Measurements from ENCODE around the gene TRHDE.
A peak's percentile ranks its signal among the peaks of the same experiment; 100 is the strongest.

TRHDE gene

GRCh38 chr12:72318341-72318740 is 46.2 kb downstream of the TRHDE start:
- FAIRE-seq: no peak
- DNase-seq (ENCODE audit: low spot score): no peak

GRCh38 chr12:72323881-72324280 is 51.7 kb downstream of the TRHDE start:
- FAIRE-seq (no peak), DNase-seq (ENCODE audit: low spot score) (no peak)

- no peak for DNase-seq (ENCODE audit: low spot score)
- FAIRE-seq: no peak
Measured at GRCh38 chr12:72330301-72330700, 58.1 kb downstream of the TRHDE start.

- no peak for DNase-seq (ENCODE audit: low spot score)
- FAIRE-seq: no peak
Measured at GRCh38 chr12:72330784-72331183, 58.6 kb downstream of the TRHDE start.

- DNase-seq (ENCODE audit: low spot score): no peak
- no peak for FAIRE-seq
Measured at GRCh38 chr12:72337382-72337781, 65.2 kb downstream of the TRHDE start.

GRCh38 chr12:72337946-72338345 is 65.8 kb downstream of the TRHDE start:
- DNase-seq (ENCODE audit: low spot score) (no peak), FAIRE-seq (no peak)

GRCh38 chr12:72338437-72338836 is 66.3 kb downstream of the TRHDE start:
- FAIRE-seq (no peak), DNase-seq (ENCODE audit: low spot score) (no peak)

- no peak for FAIRE-seq
- DNase-seq (ENCODE audit: low spot score): peak; percentile 33
Measured at GRCh38 chr12:72346363-72346944, 74.3 kb downstream of the TRHDE start.

GRCh38 chr12:72349491-72349890 is 77.3 kb downstream of the TRHDE start:
- no peak for FAIRE-seq
- DNase-seq (ENCODE audit: low spot score): no peak

GRCh38 chr12:72359416-72359815 is 87.2 kb downstream of the TRHDE start:
- DNase-seq (ENCODE audit: low spot score) (no peak), FAIRE-seq (no peak)

GRCh38 chr12:72365151-72365550 is 93.0 kb downstream of the TRHDE start:
- DNase-seq (ENCODE audit: low spot score) (no peak), FAIRE-seq (no peak)

- DNase-seq (ENCODE audit: low spot score) (no peak), FAIRE-seq (no peak)
Measured at GRCh38 chr12:72366255-72366654, 94.1 kb downstream of the TRHDE start.

GRCh38 chr12:72368298-72368697 is 96.1 kb downstream of the TRHDE start:
- no peak for DNase-seq (ENCODE audit: low spot score)
- FAIRE-seq: no peak

- DNase-seq (ENCODE audit: low spot score): no peak
- FAIRE-seq: no peak
Measured at GRCh38 chr12:72368719-72369422, 96.7 kb downstream of the TRHDE start.

- FAIRE-seq: no peak
- DNase-seq (ENCODE audit: low spot score): no peak
Measured at GRCh38 chr12:72369423-72369959, 97.3 kb downstream of the TRHDE start.

- FAIRE-seq (no peak), DNase-seq (ENCODE audit: low spot score) (no peak)
Measured at GRCh38 chr12:72380441-72380840, 108.3 kb downstream of the TRHDE start.

- DNase-seq (ENCODE audit: low spot score) (no peak), FAIRE-seq (no peak)
Measured at GRCh38 chr12:72388322-72388721, 116.2 kb downstream of the TRHDE start.

- FAIRE-seq (no peak), DNase-seq (ENCODE audit: low spot score) (no peak)
Measured at GRCh38 chr12:72390146-72390545, 118.0 kb downstream of the TRHDE start.

- FAIRE-seq (no peak), DNase-seq (ENCODE audit: low spot score) (no peak)
Measured at GRCh38 chr12:72406111-72406510, 133.9 kb downstream of the TRHDE start.

GRCh38 chr12:72432037-72432604 is 160.0 kb downstream of the TRHDE start:
- FAIRE-seq (no peak), DNase-seq (ENCODE audit: low spot score) (no peak)

GRCh38 chr12:72433298-72433697 is 161.1 kb downstream of the TRHDE start:
- no peak for FAIRE-seq
- DNase-seq (ENCODE audit: low spot score): no peak

- no peak for DNase-seq (ENCODE audit: low spot score)
- FAIRE-seq: no peak
Measured at GRCh38 chr12:72434999-72435398, 162.8 kb downstream of the TRHDE start.

GRCh38 chr12:72442217-72442616 is 170.0 kb downstream of the TRHDE start:
- FAIRE-seq (no peak), DNase-seq (ENCODE audit: low spot score) (no peak)
